Measurements from ENCODE around the gene CUTC.

Gene CUTC

GRCh38 chr10:99740260-99740659 lies 8.2 kb downstream of the CUTC start:
- ATAC-seq, result no peak
- no peak for TF ChIP-seq POU6F1 (CRISPR knock-in tag; IDR thresholded peaks at IDR 0.05; ENCODE audit: borderline replicate concordance, low read depth)
- no peak for TF ChIP-seq OSR1 (CRISPR knock-in tag; IDR thresholded peaks at IDR 0.05)
- TF ChIP-seq PATZ1 (CRISPR knock-in tag; IDR thresholded peaks at IDR 0.05; ENCODE audit: borderline replicate concordance), result no peak
- no peak for TF ChIP-seq TSHZ2 (CRISPR knock-in tag; IDR thresholded peaks at IDR 0.05)
- TF ChIP-seq ESRRG (CRISPR knock-in tag; IDR thresholded peaks at IDR 0.05), result no peak
- no peak for TF ChIP-seq CSDC2 (CRISPR knock-in tag; IDR thresholded peaks at IDR 0.05)
- no peak for TF ChIP-seq TCF4 (CRISPR knock-in tag; IDR thresholded peaks at IDR 0.05; ENCODE audit: borderline replicate concordance)
- no peak for TF ChIP-seq ARNTL (CRISPR knock-in tag; IDR thresholded peaks at IDR 0.05; ENCODE audit: borderline replicate concordance, low read depth)
- no peak for TF ChIP-seq ZNF70 (CRISPR knock-in tag; IDR thresholded peaks at IDR 0.05)
- TF ChIP-seq CREB5 (CRISPR knock-in tag; IDR thresholded peaks at IDR 0.05; ENCODE audit: low read depth), result no peak
- no peak for TF ChIP-seq ZFP3 (CRISPR knock-in tag; IDR thresholded peaks at IDR 0.05)
- TF ChIP-seq CSRNP3 (CRISPR knock-in tag; IDR thresholded peaks at IDR 0.05), result no peak
- TF ChIP-seq ZFP30 (CRISPR knock-in tag; IDR thresholded peaks at IDR 0.05), result no peak
- no peak for TF ChIP-seq ZC3H10 (CRISPR knock-in tag; IDR thresholded peaks at IDR 0.05)
- no peak for TF ChIP-seq ZNF8 (CRISPR knock-in tag; IDR thresholded peaks at IDR 0.05)

- no peak for ATAC-seq
- TF ChIP-seq ZNF8 (CRISPR knock-in tag; IDR thresholded peaks at IDR 0.05) (no peak), TCF4 (CRISPR knock-in tag; IDR thresholded peaks at IDR 0.05; ENCODE audit: borderline replicate concordance) (no peak)
Measured at GRCh38 chr10:99740933-99741559, 9.0 kb downstream of the CUTC start.

GRCh38 chr10:99742254-99742653 lies 10.2 kb downstream of the CUTC start:
- peak; percentile 62 for ATAC-seq
- no peak for TF ChIP-seq ZFP3 (CRISPR knock-in tag; IDR thresholded peaks at IDR 0.05)
- TF ChIP-seq ARNTL (CRISPR knock-in tag; IDR thresholded peaks at IDR 0.05; ENCODE audit: borderline replicate concordance, low read depth), result no peak
- no peak for TF ChIP-seq PPARA (CRISPR knock-in tag; IDR thresholded peaks at IDR 0.05; ENCODE audit: borderline replicate concordance)
- TF ChIP-seq CREB5 (CRISPR knock-in tag; IDR thresholded peaks at IDR 0.05; ENCODE audit: low read depth), result no peak
- no peak for TF ChIP-seq ZFP30 (CRISPR knock-in tag; IDR thresholded peaks at IDR 0.05)
- no peak for TF ChIP-seq ESRRG (CRISPR knock-in tag; IDR thresholded peaks at IDR 0.05)
- no peak for TF ChIP-seq CSDC2 (CRISPR knock-in tag; IDR thresholded peaks at IDR 0.05)
- no peak for TF ChIP-seq SNAI2 (CRISPR knock-in tag; IDR thresholded peaks at IDR 0.05)
- TF ChIP-seq GLIS3 (CRISPR knock-in tag; IDR thresholded peaks at IDR 0.05), result no peak
- TF ChIP-seq TCF4 (CRISPR knock-in tag; IDR thresholded peaks at IDR 0.05; ENCODE audit: borderline replicate concordance), result no peak
- TF ChIP-seq ZNF565 (CRISPR knock-in tag; conservative IDR thresholded peaks at IDR 0.05; ENCODE audit: low read depth), result no peak
- TF ChIP-seq POU6F1 (CRISPR knock-in tag; IDR thresholded peaks at IDR 0.05; ENCODE audit: borderline replicate concordance, low read depth), result no peak
- TF ChIP-seq CSRNP3 (CRISPR knock-in tag; IDR thresholded peaks at IDR 0.05), result no peak
- no peak for TF ChIP-seq PATZ1 (CRISPR knock-in tag; IDR thresholded peaks at IDR 0.05; ENCODE audit: borderline replicate concordance)
- no peak for TF ChIP-seq RARB (CRISPR knock-in tag; IDR thresholded peaks at IDR 0.05)
- TF ChIP-seq OSR1 (CRISPR knock-in tag; IDR thresholded peaks at IDR 0.05), result no peak
